Measurements from ENCODE around the gene GADD45B.
"Not testable (repeated sequence)": the region's sequence is repeated elsewhere in the genome, so short reads cannot be mapped to it uniquely, and the experiment has no call there.

The GADD45B gene

GRCh38 chr19:2444251-2445002, 31.5 kb upstream of the GADD45B start:
- no peak for DNase-seq

- DNase-seq = no peak
These were observed 29.5 kb upstream of the GADD45B start for GRCh38 chr19:2446381-2446780.

GRCh38 chr19:2449019-2449418, 26.9 kb upstream of the GADD45B start:
- no peak for DNase-seq

- DNase-seq = no peak
These were observed 24.8 kb upstream of the GADD45B start for GRCh38 chr19:2451138-2451537.

- no peak for DNase-seq
These were observed 24.2 kb upstream of the GADD45B start for GRCh38 chr19:2451741-2452140.

GRCh38 chr19:2453431-2454025, 22.4 kb upstream of the GADD45B start:
- no peak for DNase-seq

- no peak for DNase-seq
These were observed 21.5 kb upstream of the GADD45B start for GRCh38 chr19:2454199-2454961.

- DNase-seq = no peak
These were observed 20.7 kb upstream of the GADD45B start for GRCh38 chr19:2454962-2455850.

- DNase-seq = no peak
These were observed 19.9 kb upstream of the GADD45B start for GRCh38 chr19:2455851-2456570.

GRCh38 chr19:2457394-2458037, 18.4 kb upstream of the GADD45B start:
- no peak for DNase-seq

- no peak for DNase-seq
These were observed 17.9 kb upstream of the GADD45B start for GRCh38 chr19:2458054-2458453.

GRCh38 chr19:2458776-2459175, 17.2 kb upstream of the GADD45B start:
- not testable (repeated sequence) for DNase-seq

GRCh38 chr19:2460245-2460644, 15.7 kb upstream of the GADD45B start:
- DNase-seq = no peak

GRCh38 chr19:2461751-2462634, 13.9 kb upstream of the GADD45B start:
- DNase-seq = no peak

- no peak for DNase-seq
These were observed 13.1 kb upstream of the GADD45B start for GRCh38 chr19:2462635-2463421.

- DNase-seq = not testable (repeated sequence)
These were observed 12.2 kb upstream of the GADD45B start for GRCh38 chr19:2463694-2464093.

- no peak for DNase-seq
These were observed 11.5 kb upstream of the GADD45B start for GRCh38 chr19:2464389-2464788.

GRCh38 chr19:2468596-2468995, 7.3 kb upstream of the GADD45B start:
- no peak for DNase-seq

- no peak for DNase-seq
These were observed 6.6 kb upstream of the GADD45B start for GRCh38 chr19:2469102-2469914.

Measured in NCI-H2081 treated with DMSO at 0.1 percent for 48 hours (cell line).